HTERT RPE-1 (cell line): Measurements from ENCODE around the gene TRABD.

ENCODE experiments used
- in situ Hi-C: fragments of 300-500 bp; cut with MboI; formaldehyde crosslinking; loops from 4 replicates; pipeline ENCODE4 v1.14.3; 2020; ENCODE audit warnings: low sequenced_read_pairs

Gene TRABD

DNA sequence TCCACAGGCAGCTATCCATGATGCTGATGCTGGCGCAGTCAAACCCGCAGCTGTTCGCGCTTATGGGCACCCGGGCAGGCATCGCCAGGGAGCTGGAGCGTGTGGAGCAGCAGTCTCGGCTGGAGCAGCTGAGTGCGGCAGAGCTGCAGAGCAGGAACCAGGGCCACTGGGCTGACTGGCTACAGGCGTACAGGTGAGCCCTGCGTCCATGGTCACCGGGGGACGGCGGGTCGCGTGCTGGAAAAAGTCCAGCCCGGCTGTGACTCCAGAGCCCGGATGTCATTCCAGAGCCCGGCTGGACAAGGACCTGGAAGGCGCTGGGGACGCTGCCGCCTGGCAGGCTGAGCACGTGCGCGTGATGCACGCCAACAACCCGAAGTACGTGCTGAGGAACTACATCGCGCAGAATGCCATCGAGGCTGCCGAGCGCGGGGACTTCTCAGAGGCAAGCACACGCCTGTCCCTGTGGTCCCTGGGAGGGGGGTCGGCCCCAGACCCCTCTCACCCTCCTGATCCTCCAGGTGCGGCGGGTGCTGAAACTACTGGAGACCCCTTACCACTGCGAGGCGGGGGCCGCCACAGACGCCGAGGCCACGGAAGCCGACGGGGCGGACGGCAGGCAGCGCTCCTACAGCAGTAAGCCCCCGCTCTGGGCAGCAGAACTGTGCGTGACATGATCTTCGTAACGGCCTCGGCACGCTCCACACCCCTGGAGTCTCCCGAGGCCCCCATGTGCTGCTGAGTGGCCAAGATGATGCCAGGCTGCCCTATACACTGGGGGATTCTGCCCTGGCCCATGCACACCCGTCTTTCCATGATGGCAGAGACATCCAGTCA, 31.2 kb downstream of the TRABD start:
- in situ Hi-C loops: no loop called here

GRCh38 chr22:50217543-50218152, 31.9 kb downstream of the TRABD start:
- in situ Hi-C loops: no loop called here

DNA sequence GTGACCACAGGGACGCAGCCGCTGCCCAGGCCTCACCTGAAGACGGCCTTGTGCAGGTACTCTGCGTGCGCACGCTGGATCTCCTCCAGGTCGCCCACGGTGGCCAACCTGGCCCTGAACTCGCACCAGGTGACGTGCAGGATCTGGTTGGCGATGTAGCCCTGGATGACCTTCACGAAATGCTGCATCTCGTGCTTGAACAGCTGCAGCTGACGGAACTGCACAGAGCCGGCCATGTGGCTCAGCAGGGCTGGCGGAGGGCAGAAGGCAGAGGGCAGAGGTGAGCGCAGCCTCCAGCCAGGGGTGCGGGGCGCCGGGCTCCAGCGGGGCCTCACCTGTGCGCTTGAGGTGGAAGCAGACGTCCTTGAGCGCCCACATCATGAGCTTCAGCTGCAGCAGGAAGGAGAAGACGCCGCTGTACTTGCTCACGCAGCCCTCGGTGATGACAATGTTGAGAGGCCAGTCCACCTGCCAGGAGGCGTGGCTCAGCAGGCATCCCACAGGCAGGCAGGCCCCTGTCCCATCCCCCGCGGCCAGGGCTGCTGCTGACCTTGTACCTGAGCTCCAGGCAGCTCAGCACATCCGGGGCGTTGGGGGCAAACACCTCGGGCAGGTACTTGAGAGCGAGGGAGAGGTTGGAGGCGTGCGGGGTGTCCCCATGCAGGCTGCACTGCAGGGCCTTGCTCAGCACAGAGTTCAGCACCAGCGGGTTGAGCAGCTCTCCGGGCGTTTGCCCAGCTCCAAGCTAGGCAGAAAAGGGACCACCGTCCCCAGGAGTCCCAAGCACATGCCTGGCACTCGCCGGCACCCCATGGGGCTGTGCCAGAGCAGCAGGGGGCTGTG, 32.7 kb downstream of the TRABD start:
- in situ Hi-C loops: no loop called here

GRCh38 chr22:50218996-50219727, 33.4 kb downstream of the TRABD start:
- in situ Hi-C loops: no loop called here

GRCh38 chr22:50219800-50220602, 34.3 kb downstream of the TRABD start:
- in situ Hi-C loops: no loop called here

DNA sequence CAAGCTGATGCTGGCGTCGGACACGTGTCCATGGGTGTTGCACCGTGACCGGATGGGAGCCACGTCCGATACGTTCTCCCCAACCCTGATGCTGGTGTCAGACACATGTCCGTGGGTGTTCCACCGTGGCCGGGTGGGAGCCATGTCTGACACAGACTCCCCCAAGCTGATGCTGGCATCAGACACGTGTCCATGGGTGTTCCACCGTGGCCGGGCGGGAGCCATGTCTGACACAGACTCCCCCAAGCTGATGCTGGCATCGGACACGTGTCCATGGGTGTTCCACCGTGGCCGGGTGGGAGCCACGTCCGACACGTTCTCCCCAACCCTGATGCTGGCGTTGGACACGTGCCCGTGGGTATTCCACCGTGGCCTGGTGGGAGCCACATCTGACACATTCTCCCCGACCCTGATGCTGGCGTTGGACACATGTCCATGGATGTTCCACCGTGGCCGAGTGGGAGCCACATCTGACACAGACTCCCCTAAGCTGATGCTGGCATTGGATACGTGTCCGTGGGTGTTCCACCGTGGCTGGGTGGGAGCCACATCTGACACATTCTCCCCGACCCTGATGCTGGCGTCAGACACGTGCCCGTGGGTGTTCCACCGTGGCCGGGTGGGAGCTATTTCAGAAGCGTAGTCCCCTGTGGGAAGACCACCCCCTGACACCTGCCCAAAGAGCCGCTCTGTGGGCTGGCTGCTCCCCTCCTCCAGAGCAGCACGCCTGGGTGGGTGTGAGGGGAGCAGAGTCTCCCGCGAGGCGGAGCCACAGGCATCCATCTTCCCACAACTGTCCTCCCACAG, 35.1 kb downstream of the TRABD start:
- in situ Hi-C loops: no loop called here

DNA sequence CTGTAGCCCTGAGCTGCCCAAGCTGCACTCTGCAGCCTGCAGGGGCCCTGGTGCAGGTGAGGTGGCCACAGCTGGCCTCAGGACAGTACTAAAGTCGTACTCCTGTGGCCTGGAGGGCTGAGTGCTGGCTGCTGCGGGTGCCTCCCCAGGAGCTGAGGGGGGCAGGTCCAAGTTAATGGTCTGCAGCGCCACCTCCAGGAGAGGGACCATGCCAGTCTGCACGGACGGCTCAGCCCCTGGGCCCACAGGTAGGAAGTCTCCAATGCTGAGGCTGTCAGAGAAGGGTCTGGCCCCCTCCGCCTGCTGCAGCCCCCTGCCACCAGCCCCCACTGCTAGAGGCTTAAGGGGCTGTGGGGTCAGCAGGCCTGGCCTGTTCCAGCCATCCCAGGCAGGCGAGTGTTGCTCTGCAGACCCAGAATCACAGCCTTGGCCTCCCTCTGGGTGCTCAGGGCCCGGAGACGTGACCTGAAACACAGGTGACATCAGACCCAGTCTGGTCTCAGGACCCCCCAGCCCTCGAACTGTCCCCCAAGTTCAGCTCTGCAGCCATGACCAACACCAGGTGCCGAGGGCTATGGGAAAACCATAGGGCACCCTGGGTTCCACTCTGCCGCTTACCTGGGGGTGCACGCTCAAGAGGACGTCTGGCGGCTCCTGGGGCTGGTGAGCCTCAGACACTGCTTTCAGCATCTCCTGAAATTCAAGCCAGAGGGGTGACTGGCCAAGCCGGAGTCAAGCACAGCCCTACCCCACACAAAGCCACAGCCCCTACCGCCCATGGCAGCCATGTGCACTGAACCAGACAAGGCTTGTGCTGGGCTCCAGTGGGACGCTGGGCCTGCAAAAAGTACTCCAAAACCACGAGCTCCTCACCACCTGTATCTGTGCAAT, 35.9 kb downstream of the TRABD start:
- in situ Hi-C loops: no loop called here

- in situ Hi-C loops: no loop called here
Measured at GRCh38 chr22:50222508-50222907, 36.8 kb downstream of the TRABD start.

- in situ Hi-C loops: no loop called here
Measured at GRCh38 chr22:50224071-50224470, 38.4 kb downstream of the TRABD start.

GRCh38 chr22:50225200-50225969, 39.7 kb downstream of the TRABD start:
- in situ Hi-C loops: no loop called here

- in situ Hi-C loops: no loop called here
Measured at GRCh38 chr22:50226063-50226874, 40.6 kb downstream of the TRABD start.

- in situ Hi-C loops: no loop called here
Measured at GRCh38 chr22:50226875-50227165, 41.1 kb downstream of the TRABD start.

DNA sequence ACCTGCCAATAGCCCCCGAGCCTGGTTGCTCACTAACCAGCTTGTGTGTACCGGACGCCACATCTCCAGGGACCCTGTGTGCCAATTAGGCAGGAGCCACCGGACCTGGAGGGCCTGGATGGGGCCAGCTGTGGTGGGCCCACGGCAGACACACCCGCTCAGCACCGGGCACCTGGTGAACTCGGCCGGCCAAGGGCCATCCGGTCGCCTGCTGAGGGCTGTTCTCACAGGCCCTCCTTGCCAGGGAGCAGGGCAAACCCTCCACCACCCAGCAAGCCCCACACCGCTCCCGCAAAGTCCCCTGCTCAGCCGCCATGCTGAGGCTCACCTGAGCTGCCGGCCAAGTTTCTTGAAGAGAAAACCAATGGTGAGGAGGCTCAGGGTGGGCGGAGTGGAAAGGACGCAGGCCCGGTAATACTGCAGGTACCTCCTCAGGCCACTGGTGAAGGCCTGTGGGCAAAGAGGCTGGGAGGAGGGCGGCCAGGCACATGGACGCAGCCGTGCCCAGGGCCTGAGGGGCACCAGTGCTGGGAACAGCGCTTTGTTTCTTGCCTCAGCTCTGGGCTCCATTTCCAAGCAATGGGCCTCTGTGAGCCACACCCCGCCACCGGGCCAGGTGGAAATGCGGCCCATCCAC, 42.0 kb downstream of the TRABD start:
- in situ Hi-C loops: no loop called here

GRCh38 chr22:50228366-50228765, 42.7 kb downstream of the TRABD start:
- in situ Hi-C loops: no loop called here

DNA sequence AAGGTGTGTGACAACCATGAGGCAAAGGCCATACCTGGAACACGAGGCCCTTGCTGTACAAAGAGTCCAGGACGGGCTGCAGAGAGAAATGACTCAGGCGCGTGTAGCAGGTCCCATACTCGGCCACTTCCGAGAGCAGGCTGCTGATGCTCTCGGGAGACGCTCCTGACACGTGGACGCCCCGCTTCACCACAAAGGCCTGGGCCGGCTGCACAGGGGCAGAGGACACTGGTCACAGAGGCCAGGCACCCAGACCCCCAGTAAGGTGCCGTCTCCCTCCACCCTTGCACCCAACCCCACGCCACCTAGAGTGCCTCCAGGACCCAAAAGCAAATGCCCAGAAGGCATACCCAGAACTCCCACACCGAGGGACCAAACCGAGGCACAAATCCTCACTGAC, 43.7 kb downstream of the TRABD start:
- in situ Hi-C loops: no loop called here

- in situ Hi-C loops: no loop called here
Measured at GRCh38 chr22:50232481-50233151, 46.9 kb downstream of the TRABD start.
